ENCODE results near the gene NEK6. TPM values are rescaled to one million over a fixed set of nuclear protein-coding genes. Genes with fewer than 3 reads are reported as not detected.

NEK6 gene
- 10 to 100 TPM; 25.0 to 34.9 (median 33.0) TPM for total RNA-seq
- total RNA-seq (2013) = 18.6 TPM

DNA sequence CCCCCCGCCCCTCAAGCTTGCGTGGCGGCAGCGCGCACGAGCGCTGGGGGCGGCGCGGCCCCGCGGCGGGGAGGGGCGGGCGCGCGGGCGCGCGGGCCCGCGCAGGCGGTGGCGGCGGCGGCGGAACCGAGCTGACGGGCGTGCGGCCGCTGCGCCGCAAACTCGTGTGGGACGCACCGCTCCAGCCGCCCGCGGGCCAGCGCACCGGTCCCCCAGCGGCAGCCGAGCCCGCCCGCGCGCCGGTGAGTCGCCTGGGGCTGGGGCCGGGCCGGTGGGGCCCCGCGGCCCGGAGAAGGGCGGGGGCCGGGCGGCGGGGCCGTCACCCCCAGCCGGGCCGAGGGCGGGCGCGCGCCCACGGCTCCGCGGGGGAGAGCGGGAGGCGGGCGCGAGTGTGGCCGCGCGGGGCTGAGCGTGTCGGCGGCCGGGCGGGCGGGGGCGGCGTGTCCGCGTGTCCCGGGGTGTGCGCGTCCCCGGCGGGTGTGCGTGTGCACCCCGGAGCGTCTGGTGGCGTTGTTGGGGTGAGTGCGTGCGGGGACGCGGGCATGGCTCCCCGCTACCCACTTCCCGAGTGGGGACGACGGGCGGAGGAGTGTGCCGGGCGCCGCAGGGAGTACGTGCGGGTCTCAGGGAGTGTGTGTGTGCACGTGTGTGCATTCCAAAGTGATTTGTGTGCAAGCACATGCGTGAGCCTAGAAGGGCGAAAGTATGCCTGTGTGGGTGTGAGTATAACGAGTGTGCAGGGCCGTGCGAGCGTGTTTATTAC, at the start of gene NEK6:
Gene NEK6, plus strand, starts transcription at position 106 of the 763 bp plus-strand sequence. CDS start 44,016 bp downstream, outside the sequence.
- Mint-ChIP-seq H3K27ac (peak within 1 kb of the TSS; percentile 81 to 94), H3K4me3 (peak within 1 kb of the TSS; percentile 98), H3K27me3 (ENCODE audit: low read depth in 2 of 2) (no peaks in the 10 kb centered on the region), H3K9me3 (no peaks in the 10 kb centered on the region), H3K4me1 (peaks cover 44 to 65% of the 10 kb centered on the region in 2 donors), H3K36me3 (no peaks in the 10 kb centered on the region)
- TF ChIP-seq, protein P1, sequence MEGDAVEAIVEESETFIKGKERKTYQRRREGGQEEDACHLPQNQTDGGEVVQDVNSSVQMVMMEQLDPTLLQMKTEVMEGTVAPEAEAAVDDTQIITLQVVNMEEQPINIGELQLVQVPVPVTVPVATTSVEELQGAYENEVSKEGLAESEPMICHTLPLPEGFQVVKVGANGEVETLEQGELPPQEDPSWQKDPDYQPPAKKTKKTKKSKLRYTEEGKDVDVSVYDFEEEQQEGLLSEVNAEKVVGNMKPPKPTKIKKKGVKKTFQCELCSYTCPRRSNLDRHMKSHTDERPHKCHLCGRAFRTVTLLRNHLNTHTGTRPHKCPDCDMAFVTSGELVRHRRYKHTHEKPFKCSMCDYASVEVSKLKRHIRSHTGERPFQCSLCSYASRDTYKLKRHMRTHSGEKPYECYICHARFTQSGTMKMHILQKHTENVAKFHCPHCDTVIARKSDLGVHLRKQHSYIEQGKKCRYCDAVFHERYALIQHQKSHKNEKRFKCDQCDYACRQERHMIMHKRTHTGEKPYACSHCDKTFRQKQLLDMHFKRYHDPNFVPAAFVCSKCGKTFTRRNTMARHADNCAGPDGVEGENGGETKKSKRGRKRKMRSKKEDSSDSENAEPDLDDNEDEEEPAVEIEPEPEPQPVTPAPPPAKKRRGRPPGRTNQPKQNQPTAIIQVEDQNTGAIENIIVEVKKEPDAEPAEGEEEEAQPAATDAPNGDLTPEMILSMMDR (IDR thresholded peaks at IDR 0.05) = no peak
- peaks cover 2% of the 10 kb centered on the region for H3K36me3 ChIP-seq (ENCODE audit: control insufficient read depth, insufficient read depth, low read length)
- H3K4me3 ChIP-seq (ENCODE audit: low read length) = peak within 1 kb of the TSS; percentile 94
- peaks cover 53% of the 10 kb centered on the region for H3K4me1 ChIP-seq (ENCODE audit: control insufficient read depth, insufficient read depth, low read length)
- no peaks in the 10 kb centered on the region for H3K27me3 ChIP-seq (ENCODE audit: control insufficient read depth, insufficient read depth, low read length)
- DNase-seq = peak; percentile 56 to 62
- ATAC-seq = peak; percentile 79 to 82 (median 80)
- WGBS (ENCODE audit: insufficient coverage) = under 1% methylated on average over 116 of the region's 116 CpGs
- H3K9me3 ChIP-seq (ENCODE audit: control insufficient read depth, insufficient read depth, low read length) = no peaks in the 10 kb centered on the region
- peak within 1 kb of the TSS; percentile 43 for H3K27ac ChIP-seq (ENCODE audit: low read length)
- intact Hi-C loops (cut with micrococcal nuclease) = loop anchor here (5.0 to 10.0 kb wide), 3 partner anchors 41 to 133 kb away; no protein-coding TSS in a partner anchor

GRCh38 chr9:124208571-124208970, 49.2 kb upstream of the NEK6 start:
- 4% methylated on average over 3 of the region's 3 CpGs for WGBS (ENCODE audit: insufficient coverage)

DNA sequence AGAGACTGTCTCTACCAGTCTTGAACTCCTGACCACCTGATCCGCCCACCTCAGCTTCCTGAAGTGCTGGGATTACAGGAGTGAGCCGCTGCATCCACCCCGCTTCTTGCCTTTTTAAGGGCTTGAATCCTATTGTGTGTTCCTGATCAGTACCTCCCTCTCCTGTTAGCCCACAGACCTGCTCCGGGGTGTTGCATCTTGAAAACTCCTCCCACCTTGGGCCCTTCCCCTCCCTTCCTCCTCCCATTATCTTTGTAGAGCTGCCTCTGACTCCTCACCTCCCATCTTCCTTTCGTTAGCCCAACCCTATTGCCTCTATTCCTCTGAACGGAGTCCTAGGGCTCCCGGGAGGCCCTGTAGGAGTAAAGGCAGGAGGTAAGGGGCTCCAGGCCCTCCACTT, 48.5 kb upstream of the NEK6 start:
- Histone ChIP-seq H3K9me3 (ENCODE audit: control insufficient read depth, insufficient read depth, low read length) (no peaks in the 10 kb centered on the region), H3K27ac (ENCODE audit: low read length) (peak overlapping the region; percentile 54), H3K27me3 (ENCODE audit: control insufficient read depth, insufficient read depth, low read length) (no peaks in the 10 kb centered on the region), H3K4me3 (ENCODE audit: low read length) (no peak overlapping the region), H3K4me1 (ENCODE audit: control insufficient read depth, insufficient read depth, low read length) (peaks cover 52% of the 10 kb centered on the region), H3K36me3 (ENCODE audit: control insufficient read depth, insufficient read depth, low read length) (no peaks in the 10 kb centered on the region)
- intact Hi-C loops (cut with micrococcal nuclease) = no loop called here
- H3K9me3 Mint-ChIP-seq = no peaks in the 10 kb centered on the region
- no peak for DNase-seq
- H3K36me3 Mint-ChIP-seq = no peaks in the 10 kb centered on the region
- no peak for ATAC-seq
- peak overlapping the region; percentile 35 for H3K4me3 Mint-ChIP-seq
- TF ChIP-seq, protein P1 (IDR thresholded peaks at IDR 0.05) = no peak
- no peaks in the 10 kb centered on the region for H3K27me3 Mint-ChIP-seq (ENCODE audit: low read depth in 2 of 2)
- peaks cover 68 to 80% of the 10 kb centered on the region in 2 donors for H3K4me1 Mint-ChIP-seq
- H3K27ac Mint-ChIP-seq = peak overlapping the region; percentile 71 to 80
- WGBS (ENCODE audit: insufficient coverage) = 74% methylated on average over 4 of the region's 7 CpGs

More at GRCh38 chr9:124208571-124208970, 49.2 kb upstream of the NEK6 start:
- Histone ChIP-seq H3K4me1 (ENCODE audit: control insufficient read depth, insufficient read depth, low read length) (peaks cover 49% of the 10 kb centered on the region), H3K36me3 (ENCODE audit: control insufficient read depth, insufficient read depth, low read length) (no peaks in the 10 kb centered on the region), H3K27ac (ENCODE audit: low read length) (peak overlapping the region; percentile 54), H3K27me3 (ENCODE audit: control insufficient read depth, insufficient read depth, low read length) (no peaks in the 10 kb centered on the region), H3K9me3 (ENCODE audit: control insufficient read depth, insufficient read depth, low read length) (no peaks in the 10 kb centered on the region), H3K4me3 (ENCODE audit: low read length) (no peak overlapping the region)
- H3K4me1 Mint-ChIP-seq = peaks cover 67 to 79% of the 10 kb centered on the region in 2 donors
- peak overlapping the region; percentile 35 for H3K4me3 Mint-ChIP-seq
- H3K27ac Mint-ChIP-seq = peak overlapping the region; percentile 32 to 80
- no peaks in the 10 kb centered on the region for H3K9me3 Mint-ChIP-seq
- H3K27me3 Mint-ChIP-seq (ENCODE audit: low read depth in 2 of 2) = no peaks in the 10 kb centered on the region
- ATAC-seq (peak; percentile 72 to 90 (median 85)), DNase-seq (peak in 1 of 2 donors; percentile 42)
- H3K36me3 Mint-ChIP-seq = no peaks in the 10 kb centered on the region
- TF ChIP-seq, protein P1 (IDR thresholded peaks at IDR 0.05) = no peak
- intact Hi-C loops (cut with micrococcal nuclease) = no loop called here
